HepG2 (cell line): ENCODE results near the gene JMJD4. TPM values are rescaled to one million over a fixed set of nuclear protein-coding genes. Genes with fewer than 3 reads are reported as not detected.
A peak's percentile ranks its signal among the peaks of the same experiment; 100 is the strongest.

Experiments
- ATAC-seq: fragments of 200-7000 bp; cut with Tn5 transposase; 3 replicates; pipeline ENCODE4 v1.9.1; 2020; ENCODE audit warnings: mild to moderate bottlenecking, moderate library complexity
- BruUV-seq: library from RNA; stranded (reverse); fragments of 400-500 nt; replicated peaks from 2 replicates; lab custom pipeline; 2021; lab: Mats Ljungman, UMichigan
- CTCF ChIA-PET: fragments of 300-600 bp; formaldehyde crosslinking; extraction: SDS; loops from one replicate; lab custom pipeline; 2021; ENCODE audit warnings: low total read pairs, inconsistent platforms, low intra/inter-chr PET ratio; lab: Yijun Ruan, JAX
- POLR2A ChIA-PET: fragments of 350-600 bp; sonication (Branson Sonifier 250); formaldehyde crosslinking; loops from one replicate; lab custom pipeline; 2020; ENCODE audit warnings: antibody characterized with exemption, inconsistent platforms; lab: Yijun Ruan, JAX
- DNase-seq: peaks from one replicate; pipeline ENCODE4 v3.0.0-alpha.2; 2015; ENCODE audit warnings: low spot score
- FAIRE-seq: peaks from 3 replicates; lab custom pipeline; 2011; peaks lifted over from hg19 to GRCh38; lab: Jason Lieb, UNC
- H2AFZ ChIP-seq: one replicate; pipeline ENCODE4 v1.6.1; 2011; ENCODE audit warnings: low read length, inconsistent platforms
- H3K27ac ChIP-seq: fragments of 300-600 bp; 3 replicates; pipeline ENCODE4 v1.8.0; 2011; ENCODE audit warnings: mixed run types, mild to moderate bottlenecking, mixed read lengths, low read length, inconsistent platforms; ENCODE audit not compliant: insufficient read depth; ENCODE audit errors: extremely low read length
- H3K27me3 ChIP-seq, 2 experiments: fragments of 200-600 bp in 1 of 2; 2 replicates in 1 of 2; 3 replicates in 1 of 2; pipeline versions ENCODE4 v1.6.0 to v1.8.0; 2011; ENCODE audit warnings: low read length in 2 of 2, mild to moderate bottlenecking in 2 of 2, moderate library complexity in 2 of 2, inconsistent platforms in 1 of 2; ENCODE audit not compliant: insufficient read depth in 2 of 2, control insufficient read depth in 1 of 2
- H3K36me3 ChIP-seq, 2 experiments: fragments of 200-600 bp in 1 of 2; replicated peaks in 1 of 2; 2 replicates in 1 of 2; 3 replicates in 1 of 2; pipeline versions ENCODE4 v1.5.1 to v1.8.0; 2011; ENCODE audit warnings: low read length in 2 of 2, inconsistent platforms in 1 of 2; ENCODE audit not compliant: insufficient read depth in 2 of 2, control insufficient read depth in 1 of 2
- H3K4me1 ChIP-seq: 2 replicates; pipeline ENCODE4 v1.5.1; 2012; ENCODE audit warnings: low read length, inconsistent platforms; ENCODE audit not compliant: insufficient read depth
- H3K4me2 ChIP-seq: 2 replicates; pipeline ENCODE4 v1.6.0; 2011; ENCODE audit warnings: low read depth, low read length, inconsistent platforms
- H3K4me3 ChIP-seq, 3 experiments: fragments of 200-600 bp in 1 of 3; sonication (generic), shearing (Covaris generic) in 1 of 3; replicated peaks in 1 of 3; 2 replicates each; pipeline ENCODE4 v1.5.1; 2011 to 2016; ENCODE audit warnings: low read length in 3 of 3, inconsistent platforms in 2 of 3, low read depth in 2 of 3, mild to moderate bottlenecking in 2 of 3, control low read depth in 1 of 3, mixed read lengths in 1 of 3; ENCODE audit not compliant: insufficient read depth in 1 of 3
- H3K79me2 ChIP-seq: one replicate; pipeline ENCODE4 v1.6.1; 2011; ENCODE audit warnings: low read length, inconsistent platforms; ENCODE audit not compliant: insufficient read depth
- H3K9ac ChIP-seq: 2 replicates; pipeline ENCODE4 v1.6.0; 2011; ENCODE audit warnings: mild to moderate bottlenecking, low read depth, low read length, inconsistent platforms; ENCODE audit not compliant: insufficient read depth
- H3K9me3 ChIP-seq: 2 replicates; pipeline ENCODE4 v1.5.1; 2012; ENCODE audit warnings: mild to moderate bottlenecking, low read length
- H4K20me1 ChIP-seq: 2 replicates; pipeline ENCODE4 v1.6.0; 2011; ENCODE audit warnings: inconsistent platforms, mild to moderate bottlenecking, low read length, moderate library complexity; ENCODE audit not compliant: insufficient read depth
- POLR2A ChIP-seq, 2 experiments: IDR thresholded peaks; 2 replicates each; pipeline ENCODE4 v1.6.1; 2011; ENCODE audit warnings: low read depth in 2 of 2, low read length in 2 of 2, mild to moderate bottlenecking in 1 of 2, moderate library complexity in 1 of 2; ENCODE audit not compliant: insufficient read depth in 1 of 2
- ZNF225 ChIP-seq: sonication (generic); formaldehyde crosslinking; IDR thresholded peaks from 2 replicates; pipeline ENCODE4 v1.4.0; 2020; ENCODE audit warnings: mild to moderate bottlenecking, missing genetic modification reagents
- ZNF354B ChIP-seq: sonication (generic); formaldehyde crosslinking; IDR thresholded peaks from 2 replicates; pipeline ENCODE4 v1.8.0; 2022; ENCODE audit warnings: mild to moderate bottlenecking, missing genetic modification reagents
- ZNF629 ChIP-seq: sonication (generic); formaldehyde crosslinking; conservative IDR thresholded peaks from 2 replicates; pipeline ENCODE4 v1.5.0; 2020; ENCODE audit warnings: missing genetic modification reagents
- WGBS: methylation state at CpG from one replicate; pipeline ENCODE4 v1.1.6; 2017; ENCODE audit warnings: low lambda C conversion rate; 5-methylcytosine and 5-hydroxymethylcytosine counted together
- in situ Hi-C: cut with HindIII; loops from 2 replicates; pipeline ENCODE4 v1.10.0; 2017; ENCODE audit warnings: low pct_unique_long_range_greater_than_20kb; ENCODE audit not compliant: extremely low pct_ligation_motif_present
- intact Hi-C: fragments of 100-400 bp; cut with micrococcal nuclease; formaldehyde crosslinking; loops from one replicate; pipeline ENCODE4 v1.10.0; 2022; ENCODE audit not compliant: unreplicated experiment
- polyA plus RNA-seq, 8 experiments: library from polyadenylated mRNA; depleted of rRNA in 3 of 8; stranded (reverse) in 7 of 8; unstranded in 1 of 8; fragments of >200 nt; fragmentation: Illumina TruSeq in 4 of 8; extraction: Trizol in 4 of 8; gene quantifications; 2 replicates each; pipeline versions ENCODE4 v1.2.1 to v1.2.3, GENCODE V29; 2011 to 2016; ENCODE audit warnings: low read depth in 4 of 8, missing spikeins in 1 of 8, mixed read lengths in 1 of 8; ENCODE audit not compliant: insufficient read depth in 1 of 8
- total RNA-seq, 5 experiments: library from RNA; depleted of rRNA; stranded (reverse); fragments of >200 nt; fragmentation: Illumina TruSeq; extraction: Trizol; gene quantifications; 2 replicates each; pipeline ENCODE4 v1.2.3, GENCODE V29; 2016; ENCODE audit warnings: low read depth in 1 of 5
- TF ChIP-seq, protein P1 (sequence below): sonication (generic); formaldehyde crosslinking; conservative IDR thresholded peaks from 2 replicates; pipeline ENCODE4 v1.4.0; 2020; ENCODE audit warnings: missing genetic modification reagents

The JMJD4 gene
- total and polyA plus RNA-seq, 2 of the 13 experiments (the other 11 are each of a cell fraction or from before 2014, with no cell fraction given), result 10.2 to 29.0 TPM

GRCh38 chr1:227741166-227741870, 6.2 kb upstream of the JMJD4 start:
- intact Hi-C loops, result no loop called here
- 94% methylated on average over 17 of the region's 17 CpGs for WGBS
- DNase-seq (no peak), FAIRE-seq (no peak), ATAC-seq (no peak)
- Histone ChIP-seq H3K27ac (no peak overlapping the region), H3K79me2 (peaks cover 35% of the 10 kb centered on the region), H3K9me3 (no peaks in the 10 kb centered on the region), H2AFZ (no peak overlapping the region), H3K4me1 (peaks cover 10% of the 10 kb centered on the region), H3K9ac (no peak overlapping the region), H3K36me3 (no peaks in the 10 kb centered on the region; a peak in 1 of 5 replicates), H3K4me3 (no peak overlapping the region), H3K4me2 (no peak overlapping the region), H3K27me3 (no peaks in the 10 kb centered on the region), H4K20me1 (0 out of 2 replicates have a peak, but pooled peaks cover 4% of the 10 kb centered on the region)
- TF ChIP-seq, protein P1, sequence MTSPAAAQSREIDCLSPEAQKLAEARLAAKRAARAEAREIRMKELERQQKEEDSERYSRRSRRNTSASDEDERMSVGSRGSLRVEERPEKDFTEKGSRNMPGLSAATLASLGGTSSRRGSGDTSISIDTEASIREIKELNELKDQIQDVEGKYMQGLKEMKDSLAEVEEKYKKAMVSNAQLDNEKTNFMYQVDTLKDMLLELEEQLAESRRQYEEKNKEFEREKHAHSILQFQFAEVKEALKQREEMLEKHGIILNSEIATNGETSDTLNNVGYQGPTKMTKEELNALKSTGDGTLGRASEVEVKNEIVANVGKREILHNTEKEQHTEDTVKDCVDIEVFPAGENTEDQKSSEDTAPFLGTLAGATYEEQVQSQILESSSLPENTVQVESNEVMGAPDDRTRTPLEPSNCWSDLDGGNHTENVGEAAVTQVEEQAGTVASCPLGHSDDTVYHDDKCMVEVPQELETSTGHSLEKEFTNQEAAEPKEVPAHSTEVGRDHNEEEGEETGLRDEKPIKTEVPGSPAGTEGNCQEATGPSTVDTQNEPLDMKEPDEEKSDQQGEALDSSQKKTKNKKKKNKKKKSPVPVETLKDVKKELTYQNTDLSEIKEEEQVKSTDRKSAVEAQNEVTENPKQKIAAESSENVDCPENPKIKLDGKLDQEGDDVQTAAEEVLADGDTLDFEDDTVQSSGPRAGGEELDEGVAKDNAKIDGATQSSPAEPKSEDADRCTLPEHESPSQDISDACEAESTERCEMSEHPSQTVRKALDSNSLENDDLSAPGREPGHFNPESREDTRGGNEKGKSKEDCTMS, result no peak
- TF ChIP-seq ZNF354B (no peak), ZNF225 (CRISPR knock-in tag) (no peak)
- ChIA-PET CTCF (no interaction called here), POLR2A (no interaction called here)
- in situ Hi-C loops, result loop anchor here (10.0 kb wide), 1 partner anchor 257 kb away; no protein-coding TSS in a partner anchor
- no TSS peak for BruUV-seq

GRCh38 chr1:227740401-227740960, 5.4 kb upstream of the JMJD4 start:
- TF ChIP-seq POLR2A (IDR thresholded peaks at IDR 0.05; ENCODE audit: insufficient read depth in 1 of 2, low read depth in 2 of 2, low read length in 2 of 2), result no peak
- TF ChIP-seq ZNF629, result peak; percentile 59
- H3K27me3 ChIP-seq, result no peaks in the 10 kb centered on the region; a peak in 1 of 5 replicates
- no peak overlapping the region for H3K27ac ChIP-seq
- H3K9me3 ChIP-seq, result no peaks in the 10 kb centered on the region
- no peak overlapping the region for H3K4me3 ChIP-seq
- no peak for DNase-seq
- no peak overlapping the region for H3K4me2 ChIP-seq
- H3K4me1 ChIP-seq, result peaks cover 15% of the 10 kb centered on the region
- ATAC-seq, result no peak
- POLR2A ChIA-PET, result no interaction called here
- H4K20me1 ChIP-seq, result 0 out of 2 replicates have a peak, but pooled peaks cover 4% of the 10 kb centered on the region
- 60% methylated on average over 3 of the region's 3 CpGs for WGBS
- BruUV-seq, result no TSS peak
- H3K79me2 ChIP-seq, result peaks cover 43% of the 10 kb centered on the region
- in situ Hi-C loops (loop anchor here (10.0 kb wide), 1 partner anchor 256 kb away; no protein-coding TSS in a partner anchor), intact Hi-C loops (no loop called here)
- no peaks in the 10 kb centered on the region; a peak in 1 of 5 replicates for H3K36me3 ChIP-seq
- H2AFZ ChIP-seq, result no peak overlapping the region
- CTCF ChIA-PET, result no interaction called here
- no peak for FAIRE-seq
- H3K9ac ChIP-seq, result no peak overlapping the region
